ENCODE data around the gene CFLAR. TPM values are rescaled to one million over a fixed set of nuclear protein-coding genes. Genes with fewer than 3 reads are reported as not detected.

CFLAR gene
- total RNA-seq, 4 donors from 2014 or later, result 176 to 217 (median 201) TPM

GRCh38 chr2:201218780-201219179, 102.8 kb downstream of the CFLAR start:
- Histone ChIP-seq H3K9me3 (no peaks in the 10 kb centered on the region), H3K27me3 (no peaks in the 10 kb centered on the region), H3K36me3 (no peaks in the 10 kb centered on the region), H3K27ac (no peak overlapping the region), H3K4me1 (no peaks in the 10 kb centered on the region), H3K4me3 (no peak overlapping the region)
- TF ChIP-seq POLR2A (IDR thresholded peaks at IDR 0.05), result no peak
- no peak for TF ChIP-seq CTCF (IDR thresholded peaks at IDR 0.05)
- DNase-seq, result no peak
- intact Hi-C loops (cut with DNase I; ENCODE audit: low total_unique reads), result no loop called here

- TF ChIP-seq CTCF (IDR thresholded peaks at IDR 0.05), result no peak
- TF ChIP-seq POLR2A (IDR thresholded peaks at IDR 0.05), result no peak
- H3K4me1 ChIP-seq, result no peaks in the 10 kb centered on the region
- H3K36me3 ChIP-seq, result no peaks in the 10 kb centered on the region
- no peak overlapping the region for H3K4me3 ChIP-seq
- intact Hi-C loops (cut with DNase I; ENCODE audit: low total_unique reads), result no loop called here
- peak overlapping the region in 1 of 2 donors; percentile 0 for H3K27ac ChIP-seq
- no peaks in the 10 kb centered on the region for H3K9me3 ChIP-seq
- H3K27me3 ChIP-seq, result no peaks in the 10 kb centered on the region
- no peak for DNase-seq
Observed at GRCh38 chr2:201219328-201220096, 103.5 kb downstream of the CFLAR start.

GRCh38 chr2:201220102-201220570, 104.2 kb downstream of the CFLAR start:
- DNase-seq, result peak in 1 of 2 donors; percentile 33
- Histone ChIP-seq H3K4me1 (no peaks in the 10 kb centered on the region), H3K27ac (peak overlapping the region in 1 of 2 donors; percentile 0), H3K4me3 (no peak overlapping the region), H3K36me3 (no peaks in the 10 kb centered on the region), H3K27me3 (no peaks in the 10 kb centered on the region), H3K9me3 (no peaks in the 10 kb centered on the region)
- intact Hi-C loops (cut with DNase I; ENCODE audit: low total_unique reads), result no loop called here
- TF ChIP-seq POLR2A (IDR thresholded peaks at IDR 0.05) (no peak), CTCF (IDR thresholded peaks at IDR 0.05) (no peak)

- no peaks in the 10 kb centered on the region for H3K36me3 ChIP-seq
- H3K4me1 ChIP-seq, result no peaks in the 10 kb centered on the region
- no peak for DNase-seq
- intact Hi-C loops (cut with DNase I; ENCODE audit: low total_unique reads), result no loop called here
- TF ChIP-seq CTCF (IDR thresholded peaks at IDR 0.05), result no peak
- H3K27me3 ChIP-seq, result no peaks in the 10 kb centered on the region
- H3K4me3 ChIP-seq, result no peak overlapping the region
- no peaks in the 10 kb centered on the region for H3K9me3 ChIP-seq
- H3K27ac ChIP-seq, result no peak overlapping the region
Observed at GRCh38 chr2:201223089-201224073, 107.4 kb downstream of the CFLAR start.

Small RNA genes within 50 kb of the gene (small RNA-seq; reads per million reads assigned to genes)
- gene AC007283.2, result not detected
- gene MTND4LP13, result not detected
- gene RNU6-1206P, result not detected
- not detected for gene RNU7-45P

Other genes starting within 250 kb of the CFLAR start
- 10 to 100 TPM in 3 of 4 donors, under 1 TPM in 1; 0.59 to 76.8 (median 27.5) TPM for gene PPIL3, start 227.1 kb upstream of the CFLAR start, total RNA-seq
- gene NIF3L1, start 226.8 kb upstream of the CFLAR start, total RNA-seq, result 10 to 100 TPM; 20.7 to 78.2 (median 45.2) TPM
- gene ORC2, start 152.5 kb upstream of the CFLAR start, total RNA-seq, result 10 to 100 TPM in 3 of 4 donors, 1 to 10 TPM in 1; 3.5 to 53.3 (median 22.6) TPM
- 10 to 100 TPM in 2 of 4 donors, 1 to 10 TPM in 2; 2.8 to 36.3 (median 21.1) TPM for gene HYCC2, start 44.5 kb upstream of the CFLAR start, total RNA-seq
- 100 to 1,000 TPM in 1 of 4 donors, 10 to 100 TPM in 3; 31.2 to 129 (median 38.3) TPM for gene NDUFB3, start 44.2 kb upstream of the CFLAR start, total RNA-seq
- gene CASP10, start 67.0 kb downstream of the CFLAR start, total RNA-seq, result 10 to 100 TPM in 2 of 4 donors, 1 to 10 TPM in 2; 1.8 to 21.6 (median 11.7) TPM
- gene CASP8, start 144.4 kb downstream of the CFLAR start, total RNA-seq, result 100 to 1,000 TPM in 1 of 4 donors, 10 to 100 TPM in 2, 1 to 10 TPM in 1; 2.6 to 111 (median 20.7) TPM
- gene FLACC1, start 241.2 kb downstream of the CFLAR start, total RNA-seq, result 1 to 10 TPM in 2 of 4 donors, under 1 TPM in 1, not detected in 1; 0.26 to 2.0 (median 1.5) TPM

All from uterus (tissue), 4 donors.